Spleen (tissue), 11 donors: Measurements from ENCODE around the gene CNTNAP2. TPM values are rescaled to one million over a fixed set of nuclear protein-coding genes. Genes with fewer than 3 reads are reported as not detected.

Experiments used
- DNase-seq: peaks from one replicate; pipeline ENCODE4 v3.0.0-alpha.2; 2020
- H3K27ac ChIP-seq, 8 donors: fragments of 200-600 bp; sonication (generic) in 7 of 8; 1 replicate in 4 of 8; 2 replicates in 4 of 8; pipeline versions ENCODE4 v1.5.0 to v1.8.0; 2016 to 2021; ENCODE audit warnings: inconsistent platforms in 4 of 8, mild to moderate bottlenecking in 4 of 8, moderate library complexity in 1 of 8
- H3K27me3 ChIP-seq, 7 donors: fragments of 200-600 bp; sonication (generic) in 6 of 7; replicated peaks in 1 of 7; 1 replicate in 4 of 7; 2 replicates in 3 of 7; pipeline versions ENCODE4 v1.5.0 to v1.8.0; 2016 to 2021; ENCODE audit warnings: inconsistent platforms in 3 of 7, mild to moderate bottlenecking in 1 of 7
- H3K36me3 ChIP-seq, 6 donors: fragments of 200-600 bp; sonication (generic) in 5 of 6; 1 replicate in 4 of 6; 2 replicates in 2 of 6; pipeline versions ENCODE4 v1.5.0 to v1.8.0; 2016 to 2021; ENCODE audit warnings: inconsistent platforms in 2 of 6
- H3K4me1 ChIP-seq, 6 donors: fragments of 200-600 bp; sonication (generic) in 5 of 6; 1 replicate in 3 of 6; 2 replicates in 3 of 6; pipeline versions ENCODE4 v1.5.0 to v1.8.0; 2016 to 2021; ENCODE audit warnings: inconsistent platforms in 3 of 6
- H3K4me3 ChIP-seq, 8 donors: fragments of 200-600 bp; sonication (generic) in 7 of 8; 1 replicate in 4 of 8; 2 replicates in 4 of 8; pipeline versions ENCODE4 v1.5.0 to v1.8.0; 2016 to 2021; ENCODE audit warnings: inconsistent platforms in 4 of 8, mild to moderate bottlenecking in 4 of 8, moderate library complexity in 2 of 8
- H3K9me3 ChIP-seq, 8 donors: fragments of 200-600 bp; sonication (generic) in 7 of 8; 1 replicate in 4 of 8; 2 replicates in 4 of 8; pipeline versions ENCODE4 v1.5.0 to v1.8.0; 2016 to 2021; ENCODE audit warnings: inconsistent platforms in 4 of 8
- CTCF ChIP-seq, 11 experiments: fragments of 200-600 bp in 7 of 11; fragments of 450-650 bp in 4 of 11; sonication (generic) in 4 of 11; IDR thresholded peaks in 8 of 11; conservative IDR thresholded peaks in 3 of 11; 1 replicate in 7 of 11; 2 replicates in 4 of 11; pipeline versions ENCODE4 v1.4.0 to v1.8.0; 2016 to 2021; ENCODE audit warnings: antibody characterized with exemption in 11 of 11, inconsistent platforms in 4 of 11, mild to moderate bottlenecking in 1 of 11
- POLR2A ChIP-seq, 3 donors: fragments of 450-650 bp; IDR thresholded peaks; one replicate each; pipeline ENCODE4 v1.5.1; 2017; ENCODE audit warnings: antibody characterized with exemption in 3 of 3, mild to moderate bottlenecking in 1 of 3
- POLR2AphosphoS5 ChIP-seq, 3 donors: sonication (generic); formaldehyde crosslinking; IDR thresholded peaks; one replicate each; pipeline ENCODE4 v1.5.1; 2017; ENCODE audit warnings: antibody characterized with exemption in 3 of 3
- WGBS, 5 donors: extraction: QIAGEN DNeasy Blood & Tissue Kit in 3 of 5; methylation state at CpG; one replicate each; pipeline versions ENCODE4 v1.1.5 to v1.1.7; 2013 to 2018; 5-methylcytosine and 5-hydroxymethylcytosine counted together
- intact Hi-C: fragments of 100-400 bp; cut with DNase I; formaldehyde crosslinking; loops from one replicate; pipeline ENCODE4 v1.15.0; 2023; ENCODE audit warnings: low total_unique reads
- polyA plus RNA-seq, 3 donors: library from polyadenylated mRNA; stranded (reverse); fragments of 200-250 nt; gene quantifications; one replicate each; pipeline ENCODE4 v1.2.1, GENCODE V29; 2013
- total RNA-seq, 7 donors: library from RNA; depleted of rRNA in 3 of 7; stranded (reverse); fragments of >200 nt in 3 of 7; fragmentation: NEBNext Ultra II Directional in 4 of 7; extraction: Animal tissue kit (Norgen Biotek cat#: 25700) in 4 of 7; gene quantifications; one replicate each; pipeline versions ENCODE4 v1.1.0 to v1.2.1, GENCODE V29; 2016 to 2021
- donor health status: healthy with polysubstance abuse.
- donor health status: DM: no; HTN: no; CAD: no; lungs with moderate emphysema.
- donor health status: DM: no; HTN: no; CAD: no.
- donor health status: Bipolar disorder and iron deficiency.
- donor health status: healthy.
- donor health status: DM: no; HTN: no; CAD: no.
- donor health status: DM: yes; HTN: yes; CAD: no.

The CNTNAP2 gene
- total and polyA plus RNA-seq, 10 donors = 0.13 to 2.0 (median 0.82) TPM

DNA sequence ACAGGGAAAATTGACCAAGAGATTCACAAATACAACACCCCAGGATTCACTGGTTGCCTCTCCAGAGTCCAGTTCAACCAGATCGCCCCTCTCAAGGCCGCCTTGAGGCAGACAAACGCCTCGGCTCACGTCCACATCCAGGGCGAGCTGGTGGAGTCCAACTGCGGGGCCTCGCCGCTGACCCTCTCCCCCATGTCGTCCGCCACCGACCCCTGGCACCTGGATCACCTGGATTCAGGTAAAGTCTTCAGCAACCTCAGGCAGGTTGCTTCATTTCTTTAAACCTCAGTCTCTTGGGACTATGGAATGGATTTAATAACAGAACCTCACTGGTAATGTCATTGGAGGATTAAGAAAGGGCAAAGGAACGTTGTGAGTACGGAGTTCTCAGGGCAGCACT, 2267.1 kb downstream of the CNTNAP2 start:
- Histone ChIP-seq H3K4me1 (no peaks in the 10 kb centered on the region), H3K27ac (no peak overlapping the region), H3K4me3 (no peak overlapping the region), H3K36me3 (no peaks in the 10 kb centered on the region), H3K9me3 (peaks cover 0 to 14% (median 13%) of the 10 kb centered on the region in 8 donors), H3K27me3 (no peaks in the 10 kb centered on the region)
- 88 to 95% (median 91%) methylated on average over 14 of the region's 14 CpGs for WGBS, 5 donors
- no peak for DNase-seq
- TF ChIP-seq POLR2AphosphoS5 (IDR thresholded peaks at IDR 0.05) = no peak
- TF ChIP-seq CTCF (IDR thresholded peaks at IDR 0.05 in 8 of 11, conservative IDR thresholded peaks at IDR 0.05 in 3 of 11) = no peak
- no peak for TF ChIP-seq POLR2A (IDR thresholded peaks at IDR 0.05)
- intact Hi-C loops = no loop called here

DNA sequence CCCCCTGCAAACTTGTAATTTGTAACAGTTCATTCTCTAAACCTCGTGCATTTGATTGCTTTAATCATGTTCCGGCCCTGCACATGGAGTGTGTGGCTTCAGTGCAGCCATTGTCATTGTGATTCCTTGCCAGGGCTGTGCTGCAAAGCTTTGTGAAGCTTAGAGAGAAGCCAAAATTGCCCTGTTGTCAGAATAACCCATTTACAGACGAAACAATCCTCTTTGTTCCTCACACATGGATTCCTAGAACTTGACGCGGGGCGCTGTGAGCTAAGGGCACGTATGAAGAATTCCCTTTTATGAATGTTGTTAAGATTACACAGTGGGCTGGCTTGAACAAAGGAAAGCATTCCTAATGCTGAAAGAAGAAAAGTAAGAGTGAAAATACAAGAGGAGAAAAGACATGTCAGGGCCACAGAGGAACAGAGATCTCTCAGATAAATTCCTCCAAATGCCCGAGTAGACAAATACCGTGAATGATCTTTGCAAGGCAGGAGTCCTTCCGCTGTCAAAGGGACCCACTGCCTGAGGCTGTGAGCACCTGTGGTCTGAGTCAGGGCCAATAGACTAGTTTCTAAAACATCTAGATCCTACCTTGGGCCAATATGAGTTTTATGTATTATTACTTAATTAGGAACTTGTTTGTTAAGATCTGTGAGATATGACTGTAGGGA, 2268.5 kb downstream of the CNTNAP2 start:
- H3K4me3 ChIP-seq = no peak overlapping the region
- no peaks in the 10 kb centered on the region for H3K4me1 ChIP-seq
- H3K27me3 ChIP-seq = no peaks in the 10 kb centered on the region
- peaks cover 0 to 23% (median 13%) of the 10 kb centered on the region in 8 donors for H3K9me3 ChIP-seq
- no peak overlapping the region for H3K27ac ChIP-seq
- intact Hi-C loops = no loop called here
- whole genome bisulfite sequencing, 5 donors = 88 to 96% (median 89%) methylated on average over 10 of the region's 10 CpGs
- no peaks in the 10 kb centered on the region for H3K36me3 ChIP-seq
- no peak for DNase-seq
- TF ChIP-seq POLR2AphosphoS5 (IDR thresholded peaks at IDR 0.05) (no peak), CTCF (IDR thresholded peaks at IDR 0.05 in 8 of 11, conservative IDR thresholded peaks at IDR 0.05 in 3 of 11) (no peak), POLR2A (IDR thresholded peaks at IDR 0.05) (no peak)

DNA sequence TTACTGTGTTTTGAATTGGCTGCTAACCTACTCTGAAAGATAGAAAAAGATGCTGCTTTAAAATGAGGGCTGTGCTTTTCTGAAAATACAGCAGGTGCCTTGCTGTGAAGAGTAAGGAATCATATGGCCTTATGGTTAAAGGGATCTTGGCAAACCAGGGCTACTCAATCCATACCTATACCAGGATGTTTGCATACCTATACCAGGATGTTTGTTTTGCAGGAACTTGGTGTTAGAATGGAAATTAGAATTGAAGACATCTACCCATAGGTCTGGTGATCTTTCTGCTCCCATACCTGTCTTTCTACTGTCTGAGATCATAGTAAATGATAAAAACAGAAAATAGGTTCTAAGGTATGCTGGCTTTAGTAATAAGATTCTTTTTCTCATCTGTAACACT, 2273.8 kb downstream of the CNTNAP2 start:
- Histone ChIP-seq H3K36me3 (no peaks in the 10 kb centered on the region), H3K4me3 (no peak overlapping the region), H3K27me3 (peaks cover 0 to 2% (median 0%) of the 10 kb centered on the region in 7 donors), H3K9me3 (peaks cover 0 to 10% (median 0%) of the 10 kb centered on the region in 8 donors), H3K27ac (no peak overlapping the region), H3K4me1 (no peaks in the 10 kb centered on the region)
- TF ChIP-seq CTCF (IDR thresholded peaks at IDR 0.05 in 8 of 11, conservative IDR thresholded peaks at IDR 0.05 in 3 of 11) = no peak
- no peak for TF ChIP-seq POLR2A (IDR thresholded peaks at IDR 0.05)
- no peak for TF ChIP-seq POLR2AphosphoS5 (IDR thresholded peaks at IDR 0.05)
- intact Hi-C loops = no loop called here
- no peak for DNase-seq

DNA sequence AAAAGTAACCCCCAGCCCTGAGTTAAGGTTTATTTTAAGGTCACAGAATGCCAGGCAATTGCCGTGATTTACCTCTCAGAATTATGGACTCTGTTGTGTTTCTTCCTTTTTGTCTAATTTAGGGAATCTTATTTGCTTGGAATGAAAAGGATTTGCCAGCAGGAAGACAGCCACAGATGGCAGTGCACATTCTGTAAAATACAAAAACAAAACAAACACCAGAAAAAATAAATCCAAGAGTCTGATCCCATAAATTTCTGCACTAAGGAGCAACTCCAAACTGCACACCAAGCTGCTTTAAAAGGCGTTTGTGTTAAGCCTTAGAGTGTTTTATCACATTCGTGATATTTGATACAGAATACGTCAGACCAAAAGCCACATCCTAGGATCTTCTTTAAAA, 2275.0 kb downstream of the CNTNAP2 start:
- no peak overlapping the region for H3K27ac ChIP-seq
- H3K36me3 ChIP-seq = no peaks in the 10 kb centered on the region
- H3K4me3 ChIP-seq = no peak overlapping the region
- WGBS, 5 donors = 77 to 90% (median 83%) methylated on average over 4 of the region's 4 CpGs
- no peaks in the 10 kb centered on the region for H3K4me1 ChIP-seq
- H3K27me3 ChIP-seq = peaks cover 0 to 14% (median 0%) of the 10 kb centered on the region in 7 donors
- no peak for DNase-seq
- H3K9me3 ChIP-seq = peaks cover 0 to 10% (median 0%) of the 10 kb centered on the region in 8 donors
- intact Hi-C loops = no loop called here
- no peak for TF ChIP-seq POLR2A (IDR thresholded peaks at IDR 0.05)
- TF ChIP-seq CTCF (IDR thresholded peaks at IDR 0.05 in 8 of 11, conservative IDR thresholded peaks at IDR 0.05 in 3 of 11) = no peak
- no peak for TF ChIP-seq POLR2AphosphoS5 (IDR thresholded peaks at IDR 0.05)
